HepG2 (cell line): ENCODE data around the gene TOLLIP.

ENCODE experiments used
- CEBPG ChIP-seq: IDR thresholded peaks from 2 replicates; pipeline ENCODE4 v1.6.1; 2016
- HOXA3 ChIP-seq: sonication (generic); formaldehyde crosslinking; IDR thresholded peaks from 2 replicates; pipeline ENCODE4 v1.5.0; 2020; ENCODE audit warnings: missing genetic modification reagents

GRCh38 chr11:1356007-1356435 lies 46.6 kb upstream of the TOLLIP start:
- TF ChIP-seq CEBPG (CRISPR knock-in tag) (no peak), HOXA3 (CRISPR knock-in tag) (no peak)
